ENCODE results near the gene RANBP3.
"Not testable (repeated sequence)": the region's sequence is repeated elsewhere in the genome, so short reads cannot be mapped to it uniquely, and the experiment has no call there.

Gene RANBP3, protein sequence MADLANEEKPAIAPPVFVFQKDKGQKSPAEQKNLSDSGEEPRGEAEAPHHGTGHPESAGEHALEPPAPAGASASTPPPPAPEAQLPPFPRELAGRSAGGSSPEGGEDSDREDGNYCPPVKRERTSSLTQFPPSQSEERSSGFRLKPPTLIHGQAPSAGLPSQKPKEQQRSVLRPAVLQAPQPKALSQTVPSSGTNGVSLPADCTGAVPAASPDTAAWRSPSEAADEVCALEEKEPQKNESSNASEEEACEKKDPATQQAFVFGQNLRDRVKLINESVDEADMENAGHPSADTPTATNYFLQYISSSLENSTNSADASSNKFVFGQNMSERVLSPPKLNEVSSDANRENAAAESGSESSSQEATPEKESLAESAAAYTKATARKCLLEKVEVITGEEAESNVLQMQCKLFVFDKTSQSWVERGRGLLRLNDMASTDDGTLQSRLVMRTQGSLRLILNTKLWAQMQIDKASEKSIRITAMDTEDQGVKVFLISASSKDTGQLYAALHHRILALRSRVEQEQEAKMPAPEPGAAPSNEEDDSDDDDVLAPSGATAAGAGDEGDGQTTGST

DNA sequence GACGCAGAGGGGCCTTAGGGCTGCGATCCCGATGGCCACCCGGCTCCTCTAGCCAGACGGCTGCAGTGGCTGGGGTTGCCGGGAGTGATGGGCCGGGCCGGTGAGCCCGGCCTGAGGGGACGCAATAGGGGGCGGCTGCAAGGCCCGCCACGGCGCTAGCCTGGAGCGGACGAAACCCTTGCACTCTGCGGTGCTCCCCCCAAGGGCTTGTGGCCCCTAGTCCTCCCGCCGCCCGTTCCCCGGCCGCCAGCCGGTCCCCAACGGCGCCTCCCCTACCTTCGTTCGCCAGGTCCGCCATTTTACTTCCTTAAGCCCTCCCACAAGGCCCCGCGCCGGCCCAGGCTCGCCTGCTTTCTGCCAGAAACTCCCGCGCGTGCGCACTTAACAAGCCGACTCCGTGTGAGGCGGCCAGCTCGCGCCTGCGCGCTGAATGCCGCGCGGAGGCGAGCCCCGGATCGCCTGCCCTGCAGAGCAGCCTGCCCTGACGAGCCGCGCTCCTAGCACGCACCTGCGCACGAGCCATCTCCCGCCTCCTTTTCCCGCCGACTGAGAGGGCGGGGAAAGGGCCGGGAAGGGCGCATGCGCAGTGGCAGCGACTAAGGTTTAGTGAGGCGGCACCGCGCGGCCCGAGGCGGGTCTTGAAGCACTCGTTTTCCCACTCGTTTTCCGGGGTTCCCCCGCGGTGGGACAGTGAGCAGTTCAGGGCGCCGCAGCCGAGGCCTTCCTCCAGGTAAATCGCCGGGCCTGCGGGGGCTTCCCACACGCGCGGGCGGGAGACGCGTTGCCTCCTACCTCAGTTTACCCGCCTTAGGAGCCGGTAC is at the start of gene RANBP3:
Gene RANBP3, minus strand, starts transcription at position 356 of the 821 bp plus-strand sequence. Its CDS starts 58 bp downstream, at position 298.
- DNase-seq (ENCODE audit: low read depth) = peak; percentile 99

DNA sequence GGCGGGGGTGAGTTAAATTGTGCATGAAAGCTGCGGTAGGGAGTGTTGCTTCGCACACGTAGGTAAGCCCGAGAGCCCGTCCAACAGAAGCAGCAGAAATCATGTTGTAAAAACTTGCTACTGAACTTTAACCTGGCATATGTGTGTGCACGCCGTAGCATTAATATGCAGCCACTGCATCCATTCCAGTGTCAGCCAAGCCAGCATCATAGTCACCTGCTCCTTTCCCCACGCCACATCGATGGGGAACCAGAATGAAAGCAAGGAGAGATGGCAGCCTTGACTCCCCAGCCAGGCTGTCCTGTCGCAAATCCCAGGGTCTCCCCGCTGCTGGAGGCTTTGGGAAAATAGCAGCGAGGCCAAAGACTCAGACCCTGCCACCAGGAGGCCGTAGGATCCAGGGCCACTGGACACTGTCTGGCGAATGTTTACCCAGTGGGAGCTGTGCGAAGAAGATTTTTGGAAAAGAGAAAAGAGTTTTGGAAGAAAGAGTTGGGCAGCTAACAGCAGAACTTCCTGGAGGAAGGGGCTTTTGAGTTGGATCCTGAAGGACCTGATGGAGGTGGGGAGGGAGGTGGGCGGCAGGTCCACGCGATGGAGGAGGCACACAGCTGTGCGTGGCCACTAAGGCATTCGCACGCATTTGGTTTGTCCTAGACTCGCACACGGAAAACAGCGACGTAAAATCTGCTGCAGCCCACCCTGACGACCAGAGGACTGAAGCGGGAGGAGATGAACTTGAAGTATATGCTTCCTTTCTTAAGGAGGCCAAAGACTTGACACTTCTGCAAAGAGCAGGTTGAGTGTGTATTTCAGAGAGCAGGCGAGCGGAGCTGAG is 48.7 kb upstream of the RANBP3 start:
- no peak for DNase-seq (ENCODE audit: low read depth)

DNA sequence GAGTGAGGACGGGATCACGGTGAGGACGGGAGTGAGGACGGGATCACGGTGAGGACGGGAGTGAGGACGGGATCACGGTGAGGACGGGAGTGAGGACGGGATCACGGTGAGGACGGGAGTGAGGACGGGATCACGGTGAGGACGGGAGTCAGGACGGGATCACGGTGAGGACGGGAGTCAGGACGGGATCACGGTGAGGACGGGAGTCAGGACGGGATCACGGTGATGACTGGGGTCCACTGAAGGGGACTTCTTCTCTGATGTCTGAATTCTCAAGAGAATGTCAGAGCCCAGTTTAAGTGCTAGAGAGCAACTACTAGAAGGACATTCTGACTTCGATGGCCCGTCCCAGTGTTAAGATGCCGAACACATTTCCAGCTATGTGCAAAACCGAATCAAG is 46.8 kb upstream of the RANBP3 start:
- DNase-seq (ENCODE audit: low read depth) = not testable (repeated sequence)

DNA sequence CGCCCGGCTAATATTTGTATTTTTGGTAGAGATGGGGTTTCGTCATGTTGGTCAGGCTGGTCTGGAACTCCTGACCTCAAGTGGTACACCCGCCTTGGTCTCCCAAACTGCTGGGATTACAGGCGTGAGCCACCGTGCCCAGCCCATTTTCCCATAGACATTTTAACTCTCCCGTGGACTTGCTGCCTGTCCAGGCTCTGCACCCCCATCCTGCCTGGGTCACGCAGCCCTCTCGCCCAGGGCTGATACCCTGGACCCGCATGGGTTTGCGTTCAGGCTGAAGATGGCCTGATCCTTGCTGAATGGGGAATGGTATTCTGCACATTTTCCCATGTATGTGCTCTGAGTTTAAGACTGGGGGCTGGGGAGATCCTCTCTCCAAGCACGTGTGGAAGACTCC is 46.0 kb upstream of the RANBP3 start:
- DNase-seq (ENCODE audit: low read depth) = no peak

DNA sequence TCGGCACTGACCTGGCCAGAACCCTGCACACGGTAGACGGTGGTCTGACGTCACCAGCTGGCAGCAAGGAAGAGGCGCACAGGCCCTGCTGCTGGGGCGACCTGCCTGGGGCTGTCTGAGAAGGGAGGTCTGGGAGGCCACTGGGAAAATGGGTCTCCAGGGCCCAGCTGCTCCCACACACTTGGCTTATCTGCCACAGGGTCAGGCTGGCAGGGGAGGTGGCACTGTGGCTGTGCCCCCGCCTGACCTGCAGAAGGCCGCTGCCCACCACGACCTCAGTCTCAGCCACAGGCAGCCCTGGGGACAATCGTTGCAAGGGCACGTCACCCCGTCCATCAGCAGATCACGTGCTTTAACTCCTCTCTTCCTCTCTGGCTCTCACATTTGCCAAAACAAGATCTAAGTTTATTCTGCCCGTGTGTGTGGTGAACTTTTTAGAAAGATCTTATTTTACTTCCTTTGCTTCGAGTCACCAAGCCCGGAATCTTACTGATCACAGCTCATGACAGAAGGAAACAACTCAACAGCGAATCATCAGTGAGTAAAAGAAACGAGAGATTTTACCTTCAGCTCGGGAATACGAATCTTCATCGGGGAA is 45.2 kb upstream of the RANBP3 start:
- DNase-seq (ENCODE audit: low read depth) = no peak

DNA sequence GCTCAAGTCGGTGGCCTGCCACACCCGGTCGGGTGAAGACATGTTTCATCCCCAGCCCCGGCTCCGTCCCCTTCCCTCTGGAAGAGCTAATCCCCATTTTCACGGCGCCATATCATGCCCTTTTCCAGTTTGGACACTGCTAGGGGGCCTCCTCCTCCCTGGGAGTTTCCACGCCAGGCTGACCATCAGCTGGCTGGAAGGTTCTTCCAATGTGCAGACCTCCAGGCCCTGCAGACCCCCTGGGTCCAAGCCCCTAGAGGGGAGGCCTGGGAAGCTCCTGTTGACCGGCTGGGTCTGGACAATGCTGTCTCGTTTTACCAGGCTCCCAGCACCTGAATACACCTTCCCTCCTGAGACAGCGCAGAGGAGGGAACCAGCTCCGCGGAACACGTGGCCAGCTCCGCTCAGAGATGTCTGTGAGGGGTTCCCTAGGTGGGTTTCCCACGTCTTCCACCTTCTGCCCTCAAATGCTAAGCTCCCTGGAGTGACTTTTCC is 44.7 kb upstream of the RANBP3 start:
- DNase-seq (ENCODE audit: low read depth) = no peak

DNA sequence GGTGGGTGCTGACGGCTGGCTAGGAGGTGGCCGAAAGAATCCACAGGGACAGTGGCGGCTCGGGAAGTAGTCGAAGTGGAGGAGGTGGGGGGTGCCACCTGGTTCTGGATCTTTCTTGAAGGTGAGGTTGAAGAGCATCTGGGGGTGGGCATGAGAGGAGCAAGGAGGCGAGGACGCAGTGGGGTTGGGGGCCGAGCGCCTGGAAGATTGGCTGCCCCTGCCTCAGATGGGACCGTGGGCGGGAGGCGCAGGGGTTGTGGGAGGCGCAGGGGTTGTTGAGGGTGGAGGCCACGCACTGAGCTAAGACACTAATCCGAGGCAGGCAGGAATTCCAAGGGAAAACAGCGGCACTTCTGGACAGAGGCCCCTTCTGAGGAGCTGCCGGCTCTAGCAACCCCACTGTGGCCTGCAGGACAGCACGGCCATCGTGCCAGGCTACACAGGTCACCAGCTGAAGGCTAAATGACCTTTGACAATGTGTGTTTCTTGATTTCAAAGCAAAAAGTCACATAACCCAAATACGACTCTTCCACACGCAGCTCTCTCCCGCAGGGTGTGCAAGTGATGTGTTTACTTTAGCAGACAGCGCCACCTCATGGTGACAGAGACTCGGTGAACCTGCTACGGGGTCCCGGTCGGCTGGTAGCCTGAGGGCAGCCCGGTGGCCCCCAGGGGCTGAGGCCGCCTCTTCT is 44.1 kb upstream of the RANBP3 start:
- peak; percentile 51 for DNase-seq (ENCODE audit: low read depth)

DNA sequence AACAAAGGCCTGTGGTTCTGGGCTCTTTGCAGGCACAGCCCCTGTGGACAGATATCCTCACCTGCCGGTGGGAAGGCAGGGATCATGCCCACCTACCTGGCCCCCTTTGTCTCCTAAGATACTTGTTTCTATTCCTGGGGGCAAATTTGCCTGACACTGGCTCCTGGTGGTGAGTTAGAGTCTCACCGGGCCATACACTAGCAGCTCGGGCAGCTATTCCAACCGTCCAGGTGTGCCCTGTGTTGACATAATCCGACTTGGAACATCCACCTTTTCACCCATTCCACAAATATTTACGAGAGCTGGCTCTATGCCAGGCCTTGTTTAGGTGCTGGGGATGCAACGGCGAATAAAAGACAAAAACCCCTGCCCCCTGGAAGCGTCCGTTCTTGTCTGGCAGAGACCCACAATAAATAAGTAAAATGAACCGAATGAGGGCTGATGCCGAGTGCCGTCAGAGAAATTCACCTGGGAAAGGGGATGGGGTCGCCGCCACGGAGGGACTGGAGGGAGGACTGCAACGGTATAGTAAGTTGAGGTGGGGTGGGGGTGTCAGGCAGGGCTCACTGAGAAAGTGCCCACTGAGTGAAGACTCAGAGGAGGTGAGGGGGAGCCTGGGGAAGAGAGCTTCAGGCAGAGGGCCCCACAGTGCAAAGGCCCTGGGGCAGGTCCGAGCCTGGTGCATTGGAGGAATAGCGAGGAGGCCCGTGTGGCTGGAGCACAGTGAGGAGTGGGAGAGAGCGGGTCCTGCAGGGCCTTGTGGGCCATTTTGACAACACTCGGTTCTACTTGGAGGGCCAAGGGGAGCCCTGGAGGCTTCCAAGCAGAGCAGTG is 43.2 kb upstream of the RANBP3 start:
- DNase-seq (ENCODE audit: low read depth) = no peak

DNA sequence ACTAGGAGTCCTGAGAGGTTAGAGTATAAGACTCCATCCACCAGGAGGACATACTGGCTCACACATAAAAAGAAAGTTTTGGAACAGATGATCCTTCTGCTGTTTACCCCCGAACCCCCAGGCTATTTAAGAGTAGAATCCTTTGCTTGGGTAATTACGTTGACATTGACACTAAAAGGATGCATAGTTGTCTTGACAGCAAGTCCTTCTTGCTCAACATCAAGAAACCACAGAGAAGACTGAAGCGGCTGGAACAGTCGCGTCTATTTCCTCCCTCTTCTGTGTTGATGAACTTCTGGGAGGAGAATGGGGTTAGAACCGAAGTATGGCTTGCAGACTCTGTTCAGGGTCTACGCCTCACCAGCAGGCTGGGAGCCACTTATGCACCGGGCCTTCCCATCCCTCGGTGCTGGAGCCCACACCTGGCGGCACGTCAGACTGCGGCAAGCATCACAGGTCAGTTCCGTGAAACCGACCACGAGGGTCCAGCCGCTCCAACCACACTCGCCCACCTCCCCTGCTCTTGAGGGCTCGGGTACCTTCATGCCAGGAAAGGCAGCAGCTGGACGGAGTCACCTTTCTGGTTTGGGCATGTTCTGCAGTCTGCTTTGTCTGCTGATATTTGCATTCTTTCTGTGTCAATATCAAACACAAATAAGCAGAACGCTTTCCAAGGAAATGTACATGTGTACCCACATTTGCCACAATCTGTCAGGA is 42.4 kb upstream of the RANBP3 start:
- DNase-seq (ENCODE audit: low read depth) = no peak

DNA sequence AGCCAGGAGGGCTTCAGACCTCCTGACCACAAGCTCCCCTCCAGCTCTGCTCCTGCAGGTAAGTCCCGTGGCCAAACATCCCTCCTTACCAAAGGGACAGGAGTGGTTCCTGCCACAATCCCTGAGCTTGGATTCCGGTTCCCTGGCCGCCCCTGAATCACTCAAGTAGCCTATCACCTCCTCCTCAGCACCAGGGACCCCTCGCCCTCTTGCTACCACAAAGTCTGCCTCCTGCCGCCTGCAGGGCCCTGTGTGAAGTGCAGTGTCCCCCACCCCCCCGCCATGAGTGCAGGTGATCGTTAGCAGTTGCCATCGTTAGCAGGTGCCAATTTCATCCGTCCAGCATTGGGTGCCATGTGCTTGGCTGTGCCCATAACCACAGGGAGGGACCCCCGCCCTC is 40.8 kb upstream of the RANBP3 start:
- no peak for DNase-seq (ENCODE audit: low read depth)

DNA sequence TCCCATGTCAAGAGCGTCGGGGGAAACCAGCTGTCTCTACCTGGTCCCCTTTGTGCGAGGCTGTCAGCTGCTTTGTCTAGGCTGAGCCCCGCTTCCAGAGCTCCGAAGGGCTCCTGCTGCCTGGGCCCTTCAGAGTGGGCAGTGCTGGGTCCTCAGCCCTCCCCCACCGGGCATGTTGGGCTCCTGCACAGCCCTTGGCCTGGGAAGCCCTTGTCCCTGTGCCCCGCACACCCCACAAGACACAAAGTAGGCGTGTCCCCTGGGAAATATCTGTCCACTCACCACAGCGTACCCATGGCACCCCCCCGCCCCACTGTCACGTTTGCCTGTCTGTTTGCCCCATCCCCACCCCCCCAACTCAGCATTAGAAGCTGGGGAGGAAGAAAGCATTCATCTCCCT is 39.6 kb upstream of the RANBP3 start:
- DNase-seq (ENCODE audit: low read depth) = no peak

DNA sequence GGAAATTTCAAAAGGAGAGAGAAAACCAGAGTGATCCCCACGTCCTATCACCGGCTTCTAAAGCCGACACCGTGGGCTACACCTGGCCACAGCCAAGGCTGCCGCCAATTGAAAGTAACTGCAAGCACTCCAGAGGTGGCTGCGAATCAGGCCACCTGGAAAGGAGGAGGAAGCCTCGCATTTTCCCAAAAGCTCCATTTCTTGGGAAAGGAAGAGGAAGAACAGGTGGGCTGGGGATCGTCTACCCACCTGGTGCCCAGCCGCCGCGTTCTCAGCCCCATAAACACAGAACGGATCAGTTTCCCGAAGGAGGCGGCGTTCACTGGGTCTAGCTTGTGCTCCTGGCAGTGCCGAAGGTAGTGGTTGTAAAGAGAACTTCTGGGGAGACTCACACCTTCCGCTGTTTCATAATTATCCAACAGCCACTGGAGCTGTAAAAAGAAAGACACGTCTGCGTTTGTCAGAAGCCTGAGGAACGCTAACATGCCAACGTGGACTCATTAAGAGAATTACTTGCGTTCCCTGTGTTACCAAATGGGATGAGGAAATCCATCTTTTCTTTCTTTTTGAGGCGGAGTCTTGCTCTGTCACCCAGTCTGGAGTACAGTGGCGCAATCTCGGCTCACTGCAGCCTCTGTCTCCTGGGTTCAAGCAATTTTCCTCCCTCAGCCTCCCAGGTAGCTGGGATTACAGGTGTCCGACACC is 38.1 kb upstream of the RANBP3 start:
- DNase-seq (ENCODE audit: low read depth) = no peak

DNA sequence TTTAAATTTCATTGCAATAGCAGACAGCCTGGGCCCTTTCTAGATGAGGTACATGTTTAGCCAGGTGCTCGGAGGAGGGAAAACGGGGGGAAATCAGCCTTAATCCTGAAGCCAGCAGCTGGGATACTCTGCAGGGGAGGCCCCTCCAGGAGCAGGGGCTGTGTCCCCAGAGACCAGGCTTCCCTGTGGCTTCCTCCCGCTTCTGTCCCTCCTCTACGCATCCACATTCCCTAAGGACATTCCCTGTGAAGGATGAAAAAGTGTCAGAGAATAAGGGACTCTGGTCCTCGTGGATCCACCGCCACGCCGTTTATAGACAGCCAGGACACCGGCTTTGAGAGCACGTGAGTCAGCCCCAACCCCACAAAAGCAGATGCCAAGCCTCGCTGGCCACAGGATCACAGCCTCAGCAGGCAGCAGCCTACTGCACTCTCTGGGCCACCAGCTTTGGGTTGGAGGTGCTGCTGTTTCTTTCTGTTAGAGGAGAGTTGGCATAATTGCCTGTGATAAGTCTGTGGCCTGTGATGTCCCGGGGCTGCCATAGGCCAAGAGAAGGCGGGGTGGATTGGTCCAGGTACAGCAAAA is 36.7 kb upstream of the RANBP3 start:
- no peak for DNase-seq (ENCODE audit: low read depth)

DNA sequence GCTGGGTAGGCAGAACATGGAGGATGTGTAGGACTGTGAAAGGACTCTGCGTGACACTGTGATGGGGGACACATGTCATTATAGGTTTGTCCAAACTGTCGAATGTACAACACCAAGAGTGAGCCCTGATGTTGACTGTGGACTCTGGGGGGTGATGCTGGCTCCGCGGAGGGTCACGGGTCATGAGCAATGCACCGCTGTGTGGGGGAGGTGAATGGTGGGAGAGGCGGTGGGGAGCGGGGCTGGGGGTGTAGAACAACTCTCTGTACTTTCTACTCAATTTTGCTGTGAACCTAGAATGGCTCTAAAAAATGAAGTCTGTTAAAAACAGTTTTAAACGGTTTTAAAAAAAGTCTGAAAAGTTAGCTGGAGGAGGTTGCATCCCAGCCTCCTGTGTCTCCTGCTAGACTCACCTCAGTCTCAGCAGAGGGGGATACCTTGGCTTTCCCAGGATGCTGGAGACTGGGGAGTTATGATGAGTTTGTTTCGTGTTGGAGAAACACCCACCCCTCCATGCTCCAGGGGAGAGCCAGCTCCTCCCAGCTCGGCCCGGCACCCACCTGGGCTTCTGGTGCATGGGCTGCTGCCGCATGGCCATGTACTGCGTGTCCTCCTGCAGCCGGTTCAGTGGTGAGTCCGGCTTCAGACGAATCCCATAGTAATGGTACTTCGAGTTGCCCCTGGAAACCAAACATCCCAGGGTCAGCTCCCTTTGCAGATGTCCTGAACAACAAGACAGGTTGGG is 34.7 kb upstream of the RANBP3 start:
- no peak for DNase-seq (ENCODE audit: low read depth)

DNA sequence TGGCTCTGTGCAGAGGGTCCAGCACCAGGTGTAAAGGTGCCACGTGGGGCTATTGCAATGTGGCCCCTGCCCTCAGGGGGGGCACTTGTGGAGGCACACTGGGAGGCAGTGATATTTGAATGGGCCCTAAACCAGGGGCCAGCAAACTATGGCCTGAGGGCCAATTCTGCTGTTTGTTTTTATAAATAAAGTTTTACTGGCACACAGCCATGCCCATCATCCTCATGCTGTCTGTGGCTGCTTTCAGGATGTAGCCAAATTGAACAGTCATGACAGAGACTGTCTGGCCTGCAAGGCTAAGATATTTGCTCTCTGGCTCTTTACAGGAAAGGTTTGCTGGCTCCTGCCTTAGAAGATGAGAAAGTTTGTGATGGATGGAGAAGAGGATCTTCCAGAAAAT is 33.9 kb upstream of the RANBP3 start:
- no peak for DNase-seq (ENCODE audit: low read depth)

DNA sequence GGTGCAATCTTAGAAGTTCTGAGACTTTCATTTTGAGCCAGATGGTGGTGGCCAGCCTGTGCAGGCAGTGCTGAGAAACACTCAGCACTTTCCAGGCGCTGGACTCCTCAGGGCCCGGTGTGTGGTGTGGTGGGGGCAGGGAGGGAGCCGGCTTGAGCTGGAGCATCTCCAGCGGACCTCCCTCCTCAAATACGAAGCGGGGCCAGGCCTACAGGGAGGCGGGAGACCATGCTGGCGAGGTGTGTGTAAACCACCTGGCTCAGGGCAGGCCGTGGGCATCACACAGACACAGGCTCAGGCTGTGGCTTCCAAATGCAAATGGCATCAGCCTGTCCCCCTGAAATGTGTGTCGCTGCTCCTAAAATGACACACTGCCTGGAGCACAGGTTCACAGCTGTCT is 33.3 kb upstream of the RANBP3 start:
- no peak for DNase-seq (ENCODE audit: low read depth)

DNA sequence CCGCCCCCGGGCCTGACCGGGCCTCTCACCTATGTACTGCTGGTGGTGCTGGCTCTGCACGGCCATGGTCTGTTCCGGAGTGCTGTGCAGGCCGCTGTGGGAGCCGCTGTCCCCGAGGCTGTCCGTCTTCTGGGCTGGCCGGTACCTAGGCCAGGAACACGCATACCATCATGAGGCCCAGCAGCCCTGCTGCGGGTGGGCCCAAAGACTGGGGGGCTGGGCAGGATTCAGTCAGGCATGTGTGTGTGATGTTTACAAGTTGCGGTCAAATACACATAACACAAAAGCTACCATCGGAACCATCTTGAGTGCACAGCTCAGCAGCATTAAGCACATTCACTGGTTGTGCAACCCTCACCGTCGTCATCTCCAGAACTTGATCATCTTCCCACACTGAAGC is 32.2 kb upstream of the RANBP3 start:
- DNase-seq (ENCODE audit: low read depth) = no peak

DNA sequence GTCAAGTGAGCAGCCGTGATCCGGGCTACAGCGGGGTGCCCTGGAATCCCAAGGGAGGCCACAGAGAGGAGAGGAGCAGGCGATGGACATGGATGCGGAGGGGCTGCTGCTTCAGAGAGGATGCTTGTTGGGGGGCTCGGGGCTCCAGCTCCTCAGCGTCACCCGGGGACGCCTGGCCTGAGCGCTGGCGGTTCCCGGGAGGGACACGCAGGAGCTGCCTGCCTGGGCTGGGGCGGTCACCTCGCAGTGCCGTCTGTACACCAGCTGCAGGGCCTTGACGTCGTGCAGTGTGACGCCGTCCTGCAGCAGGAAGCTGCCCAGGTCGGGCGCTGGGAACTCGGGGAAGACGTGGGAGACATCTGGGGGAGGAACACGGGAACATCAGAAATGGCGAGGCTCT is 29.9 kb upstream of the RANBP3 start:
- no peak for DNase-seq (ENCODE audit: low read depth)
